K562 (cell line): ENCODE data around the gene DCN. TPM values are rescaled to one million over a fixed set of nuclear protein-coding genes. Genes with fewer than 3 reads are reported as not detected.

Experiments used
- ATAC-seq: fragments of 200-7000 bp; cut with Tn5 transposase; 3 replicates; pipeline ENCODE4 v1.9.1; 2020; ENCODE audit warnings: moderate library complexity
- BruUV-seq: library from RNA; stranded (reverse); fragments of 400-500 nt; replicated peaks from 2 replicates; lab custom pipeline; 2021; lab: Mats Ljungman, UMichigan
- CTCF ChIA-PET: fragments of 300-600 bp; formaldehyde crosslinking; extraction: SDS; loops from one replicate; lab custom pipeline; 2021; ENCODE audit warnings: low intra/inter-chr PET ratio; lab: Yijun Ruan, JAX
- POLR2A ChIA-PET: fragments of 300-600, 350-650 bp; sonication (Branson Sonifier 250); formaldehyde crosslinking; extraction: SDS; loops from one replicate; lab custom pipeline; 2021; ENCODE audit warnings: antibody characterized with exemption, inconsistent platforms; lab: Yijun Ruan, JAX
- DNase-seq, 4 experiments: peaks; one replicate each; pipeline versions ENCODE4 v3.0.0 to v3.0.0-alpha.2; 2011 to 2018; ENCODE audit warnings: low spot score in 3 of 4, mixed read lengths in 3 of 4; ENCODE audit errors: extremely low read depth in 1 of 4
- FAIRE-seq: peaks from 2 replicates; lab custom pipeline; 2011; peaks lifted over from hg19 to GRCh38; lab: Jason Lieb, UNC
- H2AFZ ChIP-seq: 2 replicates; pipeline ENCODE4 v1.6.0; 2011; ENCODE audit warnings: low read depth, low read length, control low read depth, inconsistent platforms
- H3K27ac ChIP-seq: fragments of 200-600 bp; 3 replicates; pipeline ENCODE4 v1.8.0; 2011; ENCODE audit warnings: low read depth, mild to moderate bottlenecking, control low read depth, inconsistent platforms, low read length, moderate library complexity, mixed read lengths; ENCODE audit errors: extremely low read depth
- H3K27me3 ChIP-seq, 2 experiments: fragments of 300-600 bp in 1 of 2; 2 replicates in 1 of 2; 3 replicates in 1 of 2; pipeline versions ENCODE4 v1.6.0 to v1.8.0; 2011; ENCODE audit warnings: inconsistent platforms in 2 of 2, low read length in 2 of 2, mild to moderate bottlenecking in 1 of 2, mixed read lengths in 1 of 2, moderate library complexity in 1 of 2; ENCODE audit not compliant: control insufficient read depth in 2 of 2, insufficient read depth in 2 of 2
- H3K36me3 ChIP-seq: fragments of 300-600 bp; 3 replicates; pipeline ENCODE4 v1.8.0; 2011; ENCODE audit warnings: mild to moderate bottlenecking, low read length, inconsistent platforms; ENCODE audit not compliant: control insufficient read depth, insufficient read depth
- H3K4me1 ChIP-seq, 2 experiments: fragments of 200-600 bp in 1 of 2; replicated peaks in 1 of 2; 2 replicates in 1 of 2; 3 replicates in 1 of 2; pipeline versions ENCODE4 v1.5.1 to v1.8.0; 2011; ENCODE audit warnings: inconsistent platforms in 2 of 2, low read length in 2 of 2, mild to moderate bottlenecking in 1 of 2, mixed read lengths in 1 of 2, moderate library complexity in 1 of 2; ENCODE audit not compliant: control insufficient read depth in 2 of 2, insufficient read depth in 2 of 2
- H3K4me2 ChIP-seq: 2 replicates; pipeline ENCODE4 v1.6.1; 2011; ENCODE audit warnings: low read length, control low read depth, inconsistent platforms, mixed read lengths; ENCODE audit not compliant: insufficient read depth
- H3K4me3 ChIP-seq: fragments of 200-600 bp; sonication (generic), shearing (Covaris generic); 2 replicates; pipeline ENCODE4 v1.5.1; 2016; ENCODE audit warnings: control low read depth, inconsistent platforms
- H3K79me2 ChIP-seq: fragments of 200-600 bp; 3 replicates; pipeline ENCODE4 v1.8.0; 2011; ENCODE audit warnings: low read length, inconsistent platforms; ENCODE audit not compliant: control insufficient read depth, insufficient read depth
- H3K9ac ChIP-seq, 2 experiments: 2 replicates each; pipeline versions ENCODE4 v1.6.0 to v1.6.1; 2011; ENCODE audit warnings: low read depth in 2 of 2, low read length in 2 of 2, control low read depth in 1 of 2, inconsistent platforms in 1 of 2, mild to moderate bottlenecking in 1 of 2, mixed read lengths in 1 of 2; ENCODE audit not compliant: insufficient read depth in 1 of 2
- H3K9me1 ChIP-seq: one replicate; pipeline ENCODE4 v1.6.0; 2011; ENCODE audit warnings: inconsistent platforms, mild to moderate bottlenecking, low read length, moderate library complexity; ENCODE audit not compliant: control insufficient read depth, insufficient read depth
- H3K9me3 ChIP-seq: replicated peaks from 2 replicates; pipeline ENCODE4 v1.5.1; 2011; ENCODE audit warnings: low read depth, low read length, inconsistent platforms; ENCODE audit not compliant: control insufficient read depth, insufficient read depth
- H4K20me1 ChIP-seq: replicated peaks from 2 replicates; pipeline ENCODE4 v1.6.1; 2011; ENCODE audit warnings: low read length, inconsistent platforms, mixed read lengths; ENCODE audit not compliant: control insufficient read depth, insufficient read depth
- HMGXB4 ChIP-seq: sonication (generic); formaldehyde crosslinking; IDR thresholded peaks from 2 replicates; pipeline ENCODE4 v1.8.1; 2023; ENCODE audit warnings: mild to moderate bottlenecking, missing genetic modification reagents
- KAT7 ChIP-seq: sonication (generic); formaldehyde crosslinking; IDR thresholded peaks from 2 replicates; pipeline ENCODE4 v1.8.0; 2022; ENCODE audit warnings: missing genetic modification reagents, mild to moderate bottlenecking, borderline replicate concordance
- KLF6 ChIP-seq: fragments of 250-450 bp; sonication (Bioruptor Pico); IDR thresholded peaks from 2 replicates; pipeline ENCODE4 v1.4.0; 2020; ENCODE audit warnings: mild to moderate bottlenecking, moderate library complexity, borderline replicate concordance
- POLR3G ChIP-seq: IDR thresholded peaks from 2 replicates; pipeline ENCODE4 v1.6.1; 2011; ENCODE audit not compliant: insufficient read length, insufficient replicate concordance; ENCODE audit errors: extremely low read depth
- RBM25 ChIP-seq: fragments of 200-400 bp; formaldehyde crosslinking; IDR thresholded peaks from 2 replicates; pipeline ENCODE4 v1.6.1; 2018; ENCODE audit warnings: low read length, low read depth, moderate library complexity; ENCODE audit not compliant: severe bottlenecking
- WGBS: fragments of 100-300 bp; shearing (Covaris generic); methylation state at CpG from one replicate; pipeline ENCODE4 v1.1.6; 2016; ENCODE audit warnings: low coverage, mixed read lengths; ENCODE audit not compliant: insufficient coverage; ENCODE audit errors: missing lambda C conversion rate; 5-methylcytosine and 5-hydroxymethylcytosine counted together
- in situ Hi-C: fragments of 300-500 bp; cut with MboI; formaldehyde crosslinking; loops from 4 replicates; pipeline ENCODE4 v1.15.0; 2018; ENCODE audit warnings: inconsistent platforms, mixed read lengths
- intact Hi-C: fragments of 100-400 bp; cut with micrococcal nuclease; formaldehyde crosslinking; loops from 2 replicates; pipeline ENCODE4 v1.14.2; 2022
- polyA plus RNA-seq, 8 experiments: library from polyadenylated mRNA; depleted of rRNA in 4 of 8; stranded (reverse) in 5 of 8; unstranded in 3 of 8; fragments of >200 nt; fragmentation: Nextera tagmentation in 2 of 8; fragmentation: Illumina TruSeq in 1 of 8; extraction: Ambion mirVana in 2 of 8; extraction: Trizol in 1 of 8; gene quantifications; 2 replicates each; pipeline versions ENCODE4 v1.2.1 to v1.2.3, GENCODE V29; 2011 to 2014; ENCODE audit warnings: inconsistent platforms in 1 of 8, missing spikeins in 1 of 8
- total RNA-seq, 7 experiments: library from RNA; depleted of rRNA in 6 of 7; stranded (reverse); fragments of >200 nt in 6 of 7; fragmentation: Illumina TruSeq in 2 of 7; extraction: Trizol in 2 of 7; gene quantifications; 2 replicates each; pipeline versions ENCODE4 v1.2.1 to v1.2.3, GENCODE V29; 2011 to 2021; ENCODE audit warnings: low replicate concordance in 1 of 7

DCN gene
- total and polyA plus RNA-seq, 9 of the 15 experiments (the other 6 are each of a cell fraction or from before 2014, with no cell fraction given), result 0.08 to 2.4 (median 0.31) TPM; not detected in 1

DNA sequence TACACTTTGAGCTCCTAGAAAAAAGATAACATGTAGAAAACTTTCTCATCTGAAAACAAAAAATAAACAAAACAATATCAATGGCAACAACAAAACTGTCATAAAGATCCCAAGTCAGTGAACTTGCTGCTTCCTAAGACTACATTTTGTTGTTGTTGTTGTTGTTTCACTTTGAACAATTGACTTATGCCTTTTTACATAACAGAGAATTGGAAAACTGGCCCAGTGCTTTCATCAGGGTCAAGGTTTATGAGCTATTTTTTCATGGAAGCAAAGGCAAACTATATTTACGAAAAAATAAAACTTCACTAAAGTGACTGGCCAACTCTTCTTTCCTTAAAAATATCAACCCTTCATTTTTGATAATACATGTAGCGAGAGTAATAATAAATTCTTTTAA lies 6.3 kb downstream of the DCN start (continued):
- no peak for TF ChIP-seq HMGXB4 (CRISPR knock-in tag)

DNA sequence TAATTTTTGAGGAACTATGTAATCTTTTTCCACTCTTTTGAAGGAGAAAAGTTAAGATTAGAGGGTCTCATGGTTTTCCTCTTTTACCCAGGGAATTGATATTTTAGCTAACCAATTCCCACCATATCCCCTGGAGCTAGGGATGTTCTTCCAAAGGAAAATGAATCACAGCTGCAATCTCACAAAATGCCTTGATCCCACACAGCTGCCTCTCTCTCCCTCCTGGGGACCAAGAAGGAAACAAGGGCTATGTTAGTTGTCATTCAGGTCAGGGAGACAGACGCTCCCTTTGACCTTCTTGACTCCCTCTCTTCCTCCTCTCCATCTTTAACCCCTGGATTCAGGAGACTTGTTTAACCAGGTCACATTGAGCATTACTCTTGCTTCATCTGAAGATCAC lies 9.5 kb downstream of the DCN start:
- no peak for ATAC-seq
- H3K4me2 ChIP-seq, result no peak overlapping the region
- H3K9ac ChIP-seq, result no peak overlapping the region

More for the DNA sequence above, 9.5 kb downstream of the DCN start:
- Histone ChIP-seq H3K36me3 (no peaks in the 10 kb centered on the region), H3K9me1 (no peaks in the 10 kb centered on the region), H3K27me3 (no peaks in the 10 kb centered on the region), H3K79me2 (no peaks in the 10 kb centered on the region), H3K9me3 (no peaks in the 10 kb centered on the region), H4K20me1 (no peaks in the 10 kb centered on the region), H3K4me3 (no peak overlapping the region), H3K4me1 (no peaks in the 10 kb centered on the region), H3K27ac (no peak overlapping the region), H2AFZ (no peak overlapping the region)
- in situ Hi-C loops (no loop called here), intact Hi-C loops (no loop called here)
- BruUV-seq, result no TSS peak
- no peak for TF ChIP-seq RBM25
- TF ChIP-seq POLR3G, result no peak
- no peak for TF ChIP-seq KAT7 (CRISPR knock-in tag)
- TF ChIP-seq KLF6 (CRISPR knock-in tag), result no peak
- no peak for FAIRE-seq
- no peak for DNase-seq
- CTCF ChIA-PET, result no interaction called here
- 0% methylated on average over 1 of the region's 1 CpG for WGBS
- POLR2A ChIA-PET, result no interaction called here
